ENCODE data around the gene ERF.

ERF gene

GRCh38 chr19:42224940-42225717 is 29.8 kb downstream of the ERF start:
- peaks cover 49% of the 10 kb centered on the region for H3K36me3 Mint-ChIP-seq
- peak overlapping the region; percentile 6 for H3K27ac Mint-ChIP-seq
- no peaks in the 10 kb centered on the region for H3K27me3 Mint-ChIP-seq
- CTCF ChIA-PET, result no interaction called here
- H3K4me3 Mint-ChIP-seq, result no peak overlapping the region
- no peaks in the 10 kb centered on the region for H3K9me3 Mint-ChIP-seq
- H3K4me1 Mint-ChIP-seq, result peaks cover 33% of the 10 kb centered on the region
- DNase-seq, result no peak

- Mint-ChIP-seq H3K4me1 (peaks cover 53% of the 10 kb centered on the region), H3K27me3 (no peaks in the 10 kb centered on the region), H3K9me3 (no peaks in the 10 kb centered on the region), H3K27ac (peak overlapping the region; percentile 86), H3K4me3 (peak overlapping the region; percentile 89), H3K36me3 (peaks cover 26% of the 10 kb centered on the region)
- CTCF ChIA-PET, result interaction anchor here (1.6 kb wide), 1 partner anchor 36 kb away, joined by 3 read pairs; no protein-coding TSS in a partner anchor
- no peak for DNase-seq
Observed at GRCh38 chr19:42220751-42221097, 34.2 kb downstream of the ERF start.

GRCh38 chr19:42219812-42220750 is 34.8 kb downstream of the ERF start, which contains the start of gene ZNF526:
Gene ZNF526, plus strand, starts transcription at chr19:42220312. Its CDS starts 4,092 bp downstream, at chr19:42224404.
- Mint-ChIP-seq H3K27me3 (no peaks in the 10 kb centered on the region), H3K36me3 (peaks cover 32% of the 10 kb centered on the region), H3K4me1 (peaks cover 60% of the 10 kb centered on the region), H3K9me3 (no peaks in the 10 kb centered on the region), H3K27ac (peak within 1 kb of the TSS; percentile 86), H3K4me3 (peak within 1 kb of the TSS; percentile 89)
- DNase-seq, result peak; percentile 98
- CTCF ChIA-PET, result interaction anchor here (0.9 to 1.6 kb wide), 3 partner anchors 22 to 35 kb away, joined by 3 to 4 read pairs (median 3); no protein-coding TSS in a partner anchor

- Mint-ChIP-seq H3K4me3 (peak within 1 kb of the TSS; percentile 91), H3K27ac (peak within 1 kb of the TSS; percentile 86), H3K9me3 (no peaks in the 10 kb centered on the region), H3K27me3 (no peaks in the 10 kb centered on the region), H3K4me1 (peaks cover 76% of the 10 kb centered on the region), H3K36me3 (peaks cover 44% of the 10 kb centered on the region)
- peak; percentile 99 for DNase-seq
- CTCF ChIA-PET, result interaction anchor here (0.8 kb wide), 1 partner anchor 33 kb away, joined by 3 read pairs; no protein-coding TSS in a partner anchor
Observed at GRCh38 chr19:42217520-42218437, 37.1 kb downstream of the ERF start, which contains the start of gene DEDD2. Gene DEDD2, minus strand, starts transcription at chr19:42217677. Its CDS starts 670 bp downstream, at chr19:42217007.

- CTCF ChIA-PET, result interaction anchor here (0.7 to 2.0 kb wide), 5 partner anchors 14 to 69 kb away, joined by 3 to 6 read pairs (median 5); no protein-coding TSS in a partner anchor
- no peaks in the 10 kb centered on the region for H3K27me3 Mint-ChIP-seq
- peak overlapping the region; percentile 86 for H3K27ac Mint-ChIP-seq
- H3K36me3 Mint-ChIP-seq, result peaks cover 43% of the 10 kb centered on the region
- H3K9me3 Mint-ChIP-seq, result no peaks in the 10 kb centered on the region
- DNase-seq, result peak; percentile 50
- peaks cover 76% of the 10 kb centered on the region for H3K4me1 Mint-ChIP-seq
- H3K4me3 Mint-ChIP-seq, result peak overlapping the region; percentile 91
Observed at GRCh38 chr19:42216653-42217519, 38.0 kb downstream of the ERF start.

GRCh38 chr19:42214810-42215485 is 40.0 kb downstream of the ERF start:
- Mint-ChIP-seq H3K4me3 (peak overlapping the region; percentile 91), H3K36me3 (peaks cover 46% of the 10 kb centered on the region), H3K27me3 (no peaks in the 10 kb centered on the region), H3K9me3 (no peaks in the 10 kb centered on the region), H3K27ac (peak overlapping the region; percentile 72), H3K4me1 (peaks cover 72% of the 10 kb centered on the region)
- CTCF ChIA-PET, result interaction anchor here (1.1 to 2.0 kb wide), 5 partner anchors 8 to 65 kb away, joined by 3 to 9 read pairs (median 6); no protein-coding TSS in a partner anchor
- no peak for DNase-seq

DNA sequence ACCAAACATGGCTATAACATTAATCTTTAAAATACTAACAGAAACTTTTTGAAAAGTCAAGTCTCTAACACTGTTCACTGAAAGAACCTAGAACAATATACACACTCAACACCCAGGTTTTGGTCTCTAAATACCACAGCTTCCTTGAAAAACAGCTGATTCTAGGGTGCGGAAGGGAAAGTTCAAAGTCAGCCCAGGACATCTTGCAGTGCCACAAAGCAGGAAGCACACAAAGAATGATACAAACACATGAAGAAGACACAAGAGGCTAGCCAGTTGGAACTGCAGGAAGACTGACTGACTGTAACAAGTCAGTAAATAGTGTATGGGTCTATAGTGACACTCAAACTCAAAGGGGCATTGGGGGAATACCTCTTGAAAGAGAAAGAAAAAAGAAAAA is 42.0 kb downstream of the ERF start:
- Mint-ChIP-seq H3K9me3 (no peaks in the 10 kb centered on the region), H3K4me3 (peak overlapping the region; percentile 14), H3K27me3 (no peaks in the 10 kb centered on the region), H3K27ac (peak overlapping the region; percentile 77), H3K4me1 (peaks cover 71% of the 10 kb centered on the region), H3K36me3 (peaks cover 65% of the 10 kb centered on the region)
- CTCF ChIA-PET, result no interaction called here
- no peak for DNase-seq

- CTCF ChIA-PET, result no interaction called here
- H3K36me3 Mint-ChIP-seq, result peaks cover 70% of the 10 kb centered on the region
- no peaks in the 10 kb centered on the region for H3K9me3 Mint-ChIP-seq
- no peak overlapping the region for H3K4me3 Mint-ChIP-seq
- no peaks in the 10 kb centered on the region for H3K27me3 Mint-ChIP-seq
- H3K4me1 Mint-ChIP-seq, result peaks cover 68% of the 10 kb centered on the region
- no peak for DNase-seq
- no peak overlapping the region for H3K27ac Mint-ChIP-seq
Observed at GRCh38 chr19:42208612-42209011, 46.3 kb downstream of the ERF start.

- peaks cover 68% of the 10 kb centered on the region for H3K4me1 Mint-ChIP-seq
- H3K27ac Mint-ChIP-seq, result peak overlapping the region; percentile 54
- H3K27me3 Mint-ChIP-seq, result no peaks in the 10 kb centered on the region
- DNase-seq, result no peak
- CTCF ChIA-PET, result interaction anchor here (1.5 kb wide), 1 partner anchor 8 kb away, joined by 5 read pairs; no protein-coding TSS in a partner anchor
- H3K9me3 Mint-ChIP-seq, result no peaks in the 10 kb centered on the region
- H3K36me3 Mint-ChIP-seq, result peaks cover 70% of the 10 kb centered on the region
- H3K4me3 Mint-ChIP-seq, result no peak overlapping the region
Observed at GRCh38 chr19:42207767-42208271, 47.1 kb downstream of the ERF start.

- Mint-ChIP-seq H3K27ac (peak overlapping the region; percentile 71), H3K4me3 (no peak overlapping the region), H3K4me1 (peaks cover 68% of the 10 kb centered on the region), H3K36me3 (peaks cover 72% of the 10 kb centered on the region), H3K27me3 (no peaks in the 10 kb centered on the region), H3K9me3 (no peaks in the 10 kb centered on the region)
- CTCF ChIA-PET, result interaction anchor here (1.5 kb wide), 1 partner anchor 8 kb away, joined by 5 read pairs; no protein-coding TSS in a partner anchor
- no peak for DNase-seq
Observed at GRCh38 chr19:42206871-42207755, 47.8 kb downstream of the ERF start.

DNA sequence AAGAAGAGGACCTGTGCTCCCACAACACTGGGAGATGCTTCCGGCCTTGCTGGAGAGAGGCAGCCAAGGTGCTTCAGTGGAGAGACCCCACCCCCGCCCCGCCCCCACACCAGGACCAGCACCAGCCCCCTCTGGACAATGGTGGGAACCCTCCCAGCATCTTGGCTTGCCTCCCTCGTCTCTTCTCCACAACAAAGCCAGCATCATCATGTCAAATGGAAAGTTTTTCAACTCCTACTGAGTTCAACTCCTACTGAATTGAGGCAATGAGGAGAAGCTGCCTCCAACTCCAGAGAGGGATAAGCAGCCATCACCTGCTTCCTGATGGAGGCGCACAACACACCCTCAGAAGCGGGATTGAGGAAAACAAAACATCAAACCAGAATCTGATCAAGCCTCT is 50.3 kb downstream of the ERF start:
- peaks cover 81% of the 10 kb centered on the region for H3K4me1 Mint-ChIP-seq
- no peak for DNase-seq
- no peaks in the 10 kb centered on the region for H3K9me3 Mint-ChIP-seq
- no peaks in the 10 kb centered on the region for H3K27me3 Mint-ChIP-seq
- H3K36me3 Mint-ChIP-seq, result peaks cover 87% of the 10 kb centered on the region
- H3K27ac Mint-ChIP-seq, result peak overlapping the region; percentile 75
- CTCF ChIA-PET, result no interaction called here
- H3K4me3 Mint-ChIP-seq, result no peak overlapping the region
